ENCODE data around the gene PARP6. TPM values are rescaled to one million over a fixed set of nuclear protein-coding genes. Genes with fewer than 3 reads are reported as not detected.

PARP6 gene
- total RNA-seq, 1 donor from 2014 or later, result 193 TPM

DNA sequence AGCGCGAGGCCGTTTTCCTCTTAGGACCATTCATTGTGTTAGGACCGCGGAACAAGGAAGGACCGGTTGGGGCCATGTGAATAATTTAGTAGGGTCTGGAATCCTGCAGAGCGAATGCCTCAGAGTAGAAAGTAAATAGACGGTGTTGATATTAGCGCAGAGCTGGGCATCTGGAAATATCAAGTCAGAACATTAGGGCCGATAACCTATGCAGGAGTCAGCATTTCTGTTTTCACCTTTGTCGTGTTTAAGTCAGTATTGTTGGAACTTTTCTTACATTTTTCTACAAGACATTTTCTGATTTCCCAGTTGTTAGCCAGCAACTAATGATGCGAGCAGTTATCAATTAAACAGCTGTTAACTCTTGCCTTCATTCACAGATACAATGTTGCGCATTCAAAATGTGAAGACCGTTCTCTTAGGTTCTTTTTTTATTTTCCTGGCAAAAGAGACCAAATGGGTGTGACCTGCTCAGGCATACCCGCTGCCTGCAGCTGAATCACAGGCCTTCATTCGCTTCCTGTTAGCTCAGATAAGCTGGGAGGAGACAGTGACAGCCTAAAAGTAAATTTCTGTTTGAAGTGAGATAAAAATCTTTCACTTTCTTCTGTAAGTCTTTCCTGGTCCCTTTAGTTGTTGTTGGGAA lies 40.4 kb downstream of the PARP6 start:
- peaks cover 18% of the 10 kb centered on the region for H3K27me3 Mint-ChIP-seq (ENCODE audit: unreplicated experiment)
- peak overlapping the region; percentile 91 for H3K4me3 Mint-ChIP-seq (ENCODE audit: unreplicated experiment)
- H3K36me3 Mint-ChIP-seq (ENCODE audit: unreplicated experiment), result no peaks in the 10 kb centered on the region
- TF ChIP-seq, protein P1, sequence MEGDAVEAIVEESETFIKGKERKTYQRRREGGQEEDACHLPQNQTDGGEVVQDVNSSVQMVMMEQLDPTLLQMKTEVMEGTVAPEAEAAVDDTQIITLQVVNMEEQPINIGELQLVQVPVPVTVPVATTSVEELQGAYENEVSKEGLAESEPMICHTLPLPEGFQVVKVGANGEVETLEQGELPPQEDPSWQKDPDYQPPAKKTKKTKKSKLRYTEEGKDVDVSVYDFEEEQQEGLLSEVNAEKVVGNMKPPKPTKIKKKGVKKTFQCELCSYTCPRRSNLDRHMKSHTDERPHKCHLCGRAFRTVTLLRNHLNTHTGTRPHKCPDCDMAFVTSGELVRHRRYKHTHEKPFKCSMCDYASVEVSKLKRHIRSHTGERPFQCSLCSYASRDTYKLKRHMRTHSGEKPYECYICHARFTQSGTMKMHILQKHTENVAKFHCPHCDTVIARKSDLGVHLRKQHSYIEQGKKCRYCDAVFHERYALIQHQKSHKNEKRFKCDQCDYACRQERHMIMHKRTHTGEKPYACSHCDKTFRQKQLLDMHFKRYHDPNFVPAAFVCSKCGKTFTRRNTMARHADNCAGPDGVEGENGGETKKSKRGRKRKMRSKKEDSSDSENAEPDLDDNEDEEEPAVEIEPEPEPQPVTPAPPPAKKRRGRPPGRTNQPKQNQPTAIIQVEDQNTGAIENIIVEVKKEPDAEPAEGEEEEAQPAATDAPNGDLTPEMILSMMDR (IDR thresholded peaks at IDR 0.05; ENCODE audit: partially characterized antibody, unreplicated experiment), result no peak
- peaks cover 27% of the 10 kb centered on the region for H3K4me1 Mint-ChIP-seq (ENCODE audit: low read depth, unreplicated experiment)
- peaks cover 23% of the 10 kb centered on the region for H3K9me3 Mint-ChIP-seq (ENCODE audit: unreplicated experiment)
- DNase-seq, result no peak
- peak overlapping the region; percentile 96 for H3K27ac Mint-ChIP-seq (ENCODE audit: unreplicated experiment)

GRCh38 chr15:72231066-72231832 lies 41.1 kb downstream of the PARP6 start, which contains the start of gene PKM:
Gene PKM (minus strand): TSS chr15:72231190. CDS start chr15:72219097, 12,093 bp downstream.
- H3K9me3 Mint-ChIP-seq (ENCODE audit: unreplicated experiment), result peaks cover 23% of the 10 kb centered on the region
- H3K27ac Mint-ChIP-seq (ENCODE audit: unreplicated experiment), result peak within 1 kb of the TSS; percentile 96
- peaks cover 32% of the 10 kb centered on the region for H3K4me1 Mint-ChIP-seq (ENCODE audit: low read depth, unreplicated experiment)
- H3K36me3 Mint-ChIP-seq (ENCODE audit: unreplicated experiment), result no peaks in the 10 kb centered on the region
- peak within 1 kb of the TSS; percentile 91 for H3K4me3 Mint-ChIP-seq (ENCODE audit: unreplicated experiment)
- peak; percentile 98 for DNase-seq
- TF ChIP-seq, protein P1 (IDR thresholded peaks at IDR 0.05; ENCODE audit: partially characterized antibody, unreplicated experiment), result no peak
- peaks cover 18% of the 10 kb centered on the region for H3K27me3 Mint-ChIP-seq (ENCODE audit: unreplicated experiment)

DNA sequence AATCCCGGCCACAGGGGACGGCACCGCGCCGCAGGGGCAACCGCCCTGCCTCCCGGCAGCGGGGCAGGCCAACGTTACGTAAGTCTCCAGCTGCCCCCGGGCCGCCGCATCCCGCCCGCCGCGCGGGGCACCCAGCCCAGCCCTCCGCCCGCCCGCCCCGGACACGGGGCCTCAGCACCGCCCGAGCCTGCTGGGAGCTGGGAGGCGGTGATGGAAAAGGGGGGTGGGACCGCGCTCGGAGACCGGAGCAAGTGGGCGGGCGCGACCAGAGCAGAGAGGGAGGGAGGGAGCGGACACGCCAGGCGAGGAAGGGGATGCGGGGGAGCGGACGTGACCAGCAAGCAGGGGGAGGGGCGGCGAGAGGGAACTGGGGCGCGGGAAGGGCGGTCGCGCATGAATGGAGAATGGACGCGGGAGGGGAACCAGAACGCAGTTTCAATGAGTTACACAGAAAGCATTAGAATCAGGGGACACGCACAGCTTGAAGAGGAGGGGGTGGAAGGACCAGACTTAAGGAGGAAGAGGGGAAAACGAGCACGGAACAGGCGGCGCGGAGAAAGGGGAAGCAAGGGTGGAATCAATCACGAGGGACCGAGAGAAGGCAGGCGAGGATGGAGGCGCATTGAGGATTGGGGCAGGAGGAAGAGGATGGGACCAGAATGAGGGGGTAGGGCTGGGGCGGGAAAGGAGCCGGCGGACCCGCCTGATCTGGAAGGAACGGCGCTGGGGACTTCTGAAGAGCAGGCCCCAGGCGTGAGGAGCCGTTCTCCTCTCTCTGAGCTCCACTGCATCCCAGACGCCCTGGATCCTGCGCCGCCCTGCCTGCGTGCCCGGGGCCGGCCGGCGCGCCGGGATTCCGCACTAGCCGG lies 41.9 kb downstream of the PARP6 start:
- TF ChIP-seq, protein P1 (IDR thresholded peaks at IDR 0.05; ENCODE audit: partially characterized antibody, unreplicated experiment), result no peak
- H3K4me1 Mint-ChIP-seq (ENCODE audit: low read depth, unreplicated experiment), result peaks cover 37% of the 10 kb centered on the region
- H3K4me3 Mint-ChIP-seq (ENCODE audit: unreplicated experiment), result peak overlapping the region; percentile 91
- H3K27ac Mint-ChIP-seq (ENCODE audit: unreplicated experiment), result peak overlapping the region; percentile 94
- no peaks in the 10 kb centered on the region for H3K36me3 Mint-ChIP-seq (ENCODE audit: unreplicated experiment)
- peak; percentile 95 for DNase-seq
- H3K9me3 Mint-ChIP-seq (ENCODE audit: unreplicated experiment), result peaks cover 23% of the 10 kb centered on the region
- H3K27me3 Mint-ChIP-seq (ENCODE audit: unreplicated experiment), result peaks cover 18% of the 10 kb centered on the region

GRCh38 chr15:72229947-72230196 lies 42.5 kb downstream of the PARP6 start:
- H3K9me3 Mint-ChIP-seq (ENCODE audit: unreplicated experiment), result peaks cover 23% of the 10 kb centered on the region
- peak overlapping the region; percentile 98 for H3K4me3 Mint-ChIP-seq (ENCODE audit: unreplicated experiment)
- H3K36me3 Mint-ChIP-seq (ENCODE audit: unreplicated experiment), result no peaks in the 10 kb centered on the region
- peaks cover 18% of the 10 kb centered on the region for H3K27me3 Mint-ChIP-seq (ENCODE audit: unreplicated experiment)
- H3K27ac Mint-ChIP-seq (ENCODE audit: unreplicated experiment), result peak overlapping the region; percentile 99
- H3K4me1 Mint-ChIP-seq (ENCODE audit: low read depth, unreplicated experiment), result peaks cover 37% of the 10 kb centered on the region
- TF ChIP-seq, protein P1 (IDR thresholded peaks at IDR 0.05; ENCODE audit: partially characterized antibody, unreplicated experiment), result no peak
- no peak for DNase-seq
